Astrocyte of the cerebellum (primary cell): ENCODE results near the gene SRSF10.

ENCODE experiments used
- DNase-seq: peaks from one replicate; pipeline ENCODE4 v3.0.0-alpha.2; 2011; ENCODE audit warnings: low read depth
- H3K4me3 ChIP-seq: 2 replicates; pipeline ENCODE4 v1.5.1; 2011; ENCODE audit warnings: mild to moderate bottlenecking, low read depth, low read length, moderate library complexity
- in situ Hi-C: cut with HindIII; loops from 2 replicates; pipeline ENCODE4 v1.10.0; 2017; ENCODE audit warnings: low sequenced_read_pairs
- TF ChIP-seq, protein P1 (sequence below): IDR thresholded peaks from 2 replicates; pipeline ENCODE4 v1.5.1; 2012; ENCODE audit warnings: low read length, low read depth, moderate library complexity, mild to moderate bottlenecking; ENCODE audit errors: missing control alignments

The SRSF10 gene

DNA sequence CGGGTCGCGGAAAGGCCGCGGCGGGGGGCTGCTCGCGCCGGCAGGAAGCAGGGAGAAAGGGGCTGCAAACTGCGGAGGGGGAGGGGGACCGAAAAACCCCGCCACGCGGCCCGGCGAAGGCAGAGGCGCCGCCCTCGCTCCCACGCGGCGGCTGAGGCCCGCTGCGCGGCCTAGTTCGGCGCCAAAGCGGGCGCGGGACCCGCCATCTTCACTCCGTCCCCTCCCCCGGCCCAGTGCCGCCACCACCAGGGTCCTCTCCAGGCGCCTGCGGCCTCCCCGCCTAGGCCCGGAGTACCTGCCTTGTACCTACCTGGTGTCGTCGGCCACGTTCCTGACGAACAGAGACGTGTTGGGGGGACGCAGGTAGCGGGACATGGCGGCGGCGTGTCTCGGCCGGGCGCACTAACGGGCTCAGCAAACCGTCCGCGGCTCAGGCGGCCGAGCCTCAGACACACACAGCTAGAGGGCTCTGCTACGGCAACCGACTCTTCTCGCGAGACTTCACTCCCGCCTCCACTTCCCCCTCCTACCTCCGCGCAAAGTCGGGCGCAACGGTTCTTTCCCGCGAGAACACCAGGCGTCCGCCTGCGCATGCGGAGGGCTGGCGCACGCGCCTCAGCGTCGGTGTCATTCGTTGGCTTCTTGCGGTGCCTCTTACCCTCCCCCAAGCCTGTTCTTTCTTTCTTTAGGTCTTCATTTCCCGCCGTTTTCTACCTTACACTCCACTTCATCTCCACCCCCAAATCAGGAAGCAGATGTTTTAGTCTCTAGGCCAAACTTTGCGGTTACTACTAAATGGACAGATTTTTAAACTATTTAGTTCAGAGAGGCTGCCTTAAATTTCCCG is at the start of gene SRSF10:
SRSF10 (minus strand) TSS at position 447 of the 847 bp plus-strand sequence; CDS start at position 375, 72 bp downstream.
- H3K4me3 ChIP-seq = peak within 1 kb of the TSS; percentile 94
- TF ChIP-seq, protein P1, sequence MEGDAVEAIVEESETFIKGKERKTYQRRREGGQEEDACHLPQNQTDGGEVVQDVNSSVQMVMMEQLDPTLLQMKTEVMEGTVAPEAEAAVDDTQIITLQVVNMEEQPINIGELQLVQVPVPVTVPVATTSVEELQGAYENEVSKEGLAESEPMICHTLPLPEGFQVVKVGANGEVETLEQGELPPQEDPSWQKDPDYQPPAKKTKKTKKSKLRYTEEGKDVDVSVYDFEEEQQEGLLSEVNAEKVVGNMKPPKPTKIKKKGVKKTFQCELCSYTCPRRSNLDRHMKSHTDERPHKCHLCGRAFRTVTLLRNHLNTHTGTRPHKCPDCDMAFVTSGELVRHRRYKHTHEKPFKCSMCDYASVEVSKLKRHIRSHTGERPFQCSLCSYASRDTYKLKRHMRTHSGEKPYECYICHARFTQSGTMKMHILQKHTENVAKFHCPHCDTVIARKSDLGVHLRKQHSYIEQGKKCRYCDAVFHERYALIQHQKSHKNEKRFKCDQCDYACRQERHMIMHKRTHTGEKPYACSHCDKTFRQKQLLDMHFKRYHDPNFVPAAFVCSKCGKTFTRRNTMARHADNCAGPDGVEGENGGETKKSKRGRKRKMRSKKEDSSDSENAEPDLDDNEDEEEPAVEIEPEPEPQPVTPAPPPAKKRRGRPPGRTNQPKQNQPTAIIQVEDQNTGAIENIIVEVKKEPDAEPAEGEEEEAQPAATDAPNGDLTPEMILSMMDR = peak; percentile 43
- in situ Hi-C loops = no loop called here
- DNase-seq = peak; percentile 96

DNA sequence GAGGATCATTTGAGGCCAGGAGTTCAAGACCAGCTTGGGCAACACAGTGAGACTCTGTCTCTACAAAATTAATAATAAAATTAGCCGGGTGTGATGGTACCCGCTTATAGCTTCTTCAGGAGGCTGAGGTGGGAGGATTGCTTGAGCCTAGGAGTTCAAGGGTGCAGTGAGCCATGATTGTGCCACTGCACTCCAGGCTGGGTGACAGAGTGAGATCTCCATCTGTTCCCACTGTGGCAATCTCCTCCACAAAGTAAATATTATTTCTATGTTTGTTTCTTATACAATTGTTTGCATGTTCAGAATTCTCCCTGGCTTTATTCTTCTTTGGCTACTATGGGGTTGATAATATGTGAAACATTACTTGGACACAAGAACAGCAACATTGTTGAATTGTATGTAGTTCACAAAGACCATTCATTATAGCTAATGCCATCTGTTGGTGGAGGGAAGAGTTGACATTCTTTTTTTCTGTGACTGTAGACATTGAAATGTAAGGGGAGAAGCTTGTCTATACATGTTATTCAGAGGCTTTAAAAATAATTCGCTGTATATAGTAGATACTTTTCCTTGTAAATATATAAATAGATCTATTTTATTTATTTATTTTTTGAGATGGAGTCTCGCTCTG is 47.8 kb upstream of the SRSF10 start:
- in situ Hi-C loops = loop anchor here (10.0 kb wide), 1 partner anchor 63 kb away; no protein-coding TSS in a partner anchor
- DNase-seq = peak; percentile 38
- TF ChIP-seq, protein P1 = peak; percentile 42
- no peak overlapping the region for H3K4me3 ChIP-seq

DNA sequence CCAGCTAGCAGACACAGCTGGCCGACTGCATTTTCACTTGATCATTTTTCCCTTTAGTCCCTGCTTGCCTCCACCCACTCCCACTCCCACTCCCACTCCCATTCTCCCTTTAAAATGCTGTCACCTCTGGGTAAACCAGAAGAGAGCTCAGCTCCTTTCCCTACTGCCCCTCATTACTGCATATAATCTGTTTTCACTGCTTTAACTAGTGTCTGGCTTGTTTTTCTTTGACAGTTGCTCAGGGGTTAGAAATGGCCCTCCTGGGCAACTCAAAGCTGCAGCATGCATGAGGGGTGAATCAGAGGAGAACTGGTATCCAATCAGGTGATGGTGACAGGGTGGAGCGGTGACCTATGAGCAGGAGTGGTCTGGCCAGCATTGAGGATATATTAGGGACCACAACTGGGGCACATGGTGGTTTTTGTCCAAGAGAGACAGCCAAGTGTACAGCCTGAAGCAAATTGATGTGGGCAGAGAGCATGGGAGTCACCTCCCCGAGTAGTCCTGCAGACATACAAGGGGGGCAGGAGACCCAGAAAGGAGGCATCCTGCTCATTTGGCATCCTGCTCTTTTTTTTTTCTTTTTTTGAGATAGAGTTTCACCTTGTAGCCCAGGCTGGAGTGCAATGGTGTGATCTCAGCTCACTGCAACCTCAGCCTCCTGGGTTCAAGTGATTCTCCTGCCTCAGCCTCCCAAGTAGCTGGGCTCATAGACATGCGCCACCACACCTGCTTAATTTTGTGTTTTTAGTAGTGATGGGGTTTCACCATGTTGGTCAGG is 42.6 kb upstream of the SRSF10 start:
- TF ChIP-seq, protein P1 = no peak
- H3K4me3 ChIP-seq = no peak overlapping the region
- DNase-seq = peak; percentile 55
- in situ Hi-C loops = loop anchor here (10.0 kb wide), 1 partner anchor 58 kb away; no protein-coding TSS in a partner anchor

DNA sequence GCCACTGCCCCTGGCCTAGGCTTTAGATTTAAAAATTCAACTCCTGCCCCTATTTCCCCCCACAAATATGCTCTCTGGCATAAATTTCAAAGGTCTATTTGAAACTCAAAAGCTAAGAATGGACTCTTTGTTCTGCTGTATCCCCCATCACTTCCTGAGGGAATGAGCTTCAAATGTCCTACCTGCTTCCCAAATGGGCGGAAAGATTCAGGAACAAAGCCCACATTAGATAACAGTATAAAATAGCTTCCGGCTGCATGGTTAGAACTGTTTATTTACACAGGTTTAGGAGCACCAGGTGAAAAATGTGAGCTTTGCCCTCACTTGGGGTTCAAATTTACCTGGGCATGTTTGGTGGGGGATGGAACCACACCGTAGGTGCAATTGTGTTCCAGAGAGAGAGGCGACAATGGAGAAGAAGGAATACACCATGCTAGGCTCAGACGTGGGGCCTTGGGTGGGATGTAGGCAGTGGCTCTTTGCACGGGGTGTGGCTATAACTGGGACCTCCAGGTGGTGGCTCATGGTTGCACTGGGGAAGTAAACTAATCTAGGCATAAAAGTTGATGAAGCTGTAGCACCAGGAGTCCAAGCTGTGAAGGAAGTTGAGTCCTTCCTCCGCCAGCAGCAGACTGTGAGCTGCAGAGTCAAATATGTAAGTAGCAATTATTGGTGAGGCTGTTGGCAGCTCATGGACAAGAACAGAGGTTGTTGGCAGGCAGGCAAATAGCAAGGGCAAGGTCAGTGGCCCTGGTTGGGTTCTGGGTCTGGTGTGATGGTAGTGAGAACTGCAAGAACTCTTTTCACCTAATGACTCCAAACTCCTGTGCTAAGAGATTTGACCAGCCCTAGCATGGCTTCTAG is 41.5 kb upstream of the SRSF10 start:
- no peak for DNase-seq
- in situ Hi-C loops = loop anchor here (10.0 kb wide), 1 partner anchor 57 kb away; no protein-coding TSS in a partner anchor
- no peak overlapping the region for H3K4me3 ChIP-seq
- TF ChIP-seq, protein P1 = no peak

DNA sequence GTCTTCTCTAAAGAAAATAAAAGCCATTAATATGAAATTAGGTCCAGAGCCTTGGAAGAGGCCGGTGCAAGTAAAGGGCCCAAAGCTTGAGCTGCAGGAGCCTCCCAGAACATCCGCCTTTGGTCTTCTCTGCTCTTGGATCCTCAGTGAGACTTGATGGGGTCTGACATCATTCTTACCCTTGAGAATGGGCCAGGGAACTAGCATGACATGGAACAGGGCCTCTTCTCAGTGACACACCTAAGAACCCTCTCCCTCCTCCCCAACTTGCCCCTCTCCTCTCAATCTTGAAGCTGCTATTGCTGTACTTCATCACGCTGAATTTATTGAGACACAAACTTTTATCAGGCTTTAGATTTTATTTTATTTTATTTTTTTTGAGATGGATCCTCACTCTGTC is 40.3 kb upstream of the SRSF10 start:
- TF ChIP-seq, protein P1 = no peak
- no peak overlapping the region for H3K4me3 ChIP-seq
- in situ Hi-C loops = loop anchor here (10.0 kb wide), 1 partner anchor 56 kb away; no protein-coding TSS in a partner anchor
- DNase-seq = no peak
